Measurements from ENCODE around the gene EEF2. TPM values are rescaled to one million over a fixed set of nuclear protein-coding genes. Genes with fewer than 3 reads are reported as not detected.

Gene EEF2
- polyA plus RNA-seq, 1 donor = 1,852 TPM

DNA sequence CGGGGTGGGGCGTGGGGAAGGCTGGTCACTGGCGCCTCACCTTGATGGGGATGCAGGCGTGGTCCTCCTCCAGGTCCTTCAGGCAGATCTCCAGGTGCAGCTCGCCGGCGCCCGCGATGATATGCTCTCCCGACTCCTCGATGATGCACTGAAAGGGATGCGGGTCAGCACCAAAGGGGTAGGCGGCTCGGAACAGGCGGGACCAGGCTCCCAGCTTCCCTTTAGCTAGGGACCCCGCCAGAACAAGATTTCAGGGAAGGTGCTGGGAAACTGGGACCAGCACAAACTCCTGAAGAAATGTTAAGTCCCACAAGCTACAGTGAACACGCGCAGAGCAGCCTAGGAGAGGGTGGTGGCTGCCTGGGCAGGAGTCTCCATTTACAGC, 6.0 kb downstream of the EEF2 start:
- peaks cover 90% of the 10 kb centered on the region for H3K36me3 ChIP-seq (ENCODE audit: control insufficient read depth, insufficient read depth, low read length)
- H3K4me1 ChIP-seq (ENCODE audit: control insufficient read depth, insufficient read depth, low read length) = peaks cover 11% of the 10 kb centered on the region
- no peaks in the 10 kb centered on the region for H3K27me3 ChIP-seq (ENCODE audit: control insufficient read depth, insufficient read depth, low read length)
- no peak for DNase-seq
- no peak overlapping the region for H3K4me3 ChIP-seq (ENCODE audit: low read length)
- WGBS (ENCODE audit: insufficient coverage, low lambda C conversion rate) = no CpG with 5 or more reads among the region's 18 CpGs
- peaks cover 32% of the 10 kb centered on the region for H3K9me3 ChIP-seq (ENCODE audit: control insufficient read depth, low read depth, low read length)
- no peak overlapping the region for H3K27ac ChIP-seq (ENCODE audit: low read length)

GRCh38 chr19:3978145-3978544, 7.1 kb downstream of the EEF2 start:
- no peak overlapping the region for H3K4me3 ChIP-seq (ENCODE audit: low read length)
- no peaks in the 10 kb centered on the region for H3K27me3 ChIP-seq (ENCODE audit: control insufficient read depth, insufficient read depth, low read length)
- H3K27ac ChIP-seq (ENCODE audit: low read length) = no peak overlapping the region
- H3K36me3 ChIP-seq (ENCODE audit: control insufficient read depth, insufficient read depth, low read length) = peaks cover 79% of the 10 kb centered on the region
- DNase-seq = no peak
- H3K4me1 ChIP-seq (ENCODE audit: control insufficient read depth, insufficient read depth, low read length) = peaks cover 2% of the 10 kb centered on the region
- WGBS (ENCODE audit: insufficient coverage, low lambda C conversion rate) = no CpG with 5 or more reads among the region's 19 CpGs
- H3K9me3 ChIP-seq (ENCODE audit: control insufficient read depth, low read depth, low read length) = peaks cover 32% of the 10 kb centered on the region

DNA sequence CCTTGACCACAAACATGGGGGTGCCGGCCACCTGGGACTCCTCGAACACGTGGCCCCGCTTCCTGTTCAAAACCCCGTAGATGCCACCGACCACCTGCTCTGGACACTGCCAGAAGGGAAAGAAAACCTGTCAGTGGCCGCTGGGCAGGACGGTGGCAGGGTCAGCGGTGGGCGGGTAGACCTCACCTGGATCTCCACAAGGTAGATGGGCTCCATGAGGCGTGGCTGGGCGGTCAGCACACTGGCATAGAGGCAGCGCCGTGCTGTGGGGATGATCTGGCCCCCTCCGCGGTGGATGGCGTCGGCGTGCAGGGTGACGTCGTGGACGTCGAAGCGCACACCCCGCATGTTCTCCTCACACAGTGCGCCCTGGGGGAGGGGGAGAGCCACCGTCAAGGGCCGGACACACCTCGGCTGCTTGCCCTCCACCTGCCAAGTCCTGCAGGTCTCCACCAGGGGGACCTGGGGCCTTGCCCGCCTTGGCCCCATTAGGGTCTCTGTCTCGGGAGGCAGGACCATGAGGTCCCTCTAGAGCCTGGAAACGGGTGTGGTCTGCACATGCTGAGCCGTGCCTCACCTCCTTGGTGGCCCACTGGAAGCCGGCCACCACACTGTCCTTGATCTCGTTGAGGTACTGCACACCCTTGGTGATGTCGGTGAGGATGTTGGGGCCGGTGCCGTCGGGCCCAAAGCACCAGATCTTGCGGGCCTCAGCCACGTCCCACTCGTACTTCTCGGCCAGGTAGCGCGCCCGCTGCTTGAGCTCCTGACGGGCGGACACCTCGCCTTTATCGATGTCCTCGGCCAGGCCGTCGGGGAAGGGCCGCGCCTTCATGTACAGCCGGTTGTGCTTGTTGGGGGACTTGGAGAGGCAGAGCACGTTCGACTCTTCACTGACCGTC, 7.8 kb downstream of the EEF2 start:
- Histone ChIP-seq H3K27me3 (ENCODE audit: control insufficient read depth, insufficient read depth, low read length) (no peaks in the 10 kb centered on the region), H3K27ac (ENCODE audit: low read length) (no peak overlapping the region), H3K4me3 (ENCODE audit: low read length) (no peak overlapping the region), H3K9me3 (ENCODE audit: control insufficient read depth, low read depth, low read length) (peaks cover 26% of the 10 kb centered on the region), H3K4me1 (ENCODE audit: control insufficient read depth, insufficient read depth, low read length) (no peaks in the 10 kb centered on the region), H3K36me3 (ENCODE audit: control insufficient read depth, insufficient read depth, low read length) (peaks cover 72% of the 10 kb centered on the region)
- no CpG with 5 or more reads among the region's 59 CpGs for WGBS (ENCODE audit: insufficient coverage, low lambda C conversion rate)
- DNase-seq = no peak

DNA sequence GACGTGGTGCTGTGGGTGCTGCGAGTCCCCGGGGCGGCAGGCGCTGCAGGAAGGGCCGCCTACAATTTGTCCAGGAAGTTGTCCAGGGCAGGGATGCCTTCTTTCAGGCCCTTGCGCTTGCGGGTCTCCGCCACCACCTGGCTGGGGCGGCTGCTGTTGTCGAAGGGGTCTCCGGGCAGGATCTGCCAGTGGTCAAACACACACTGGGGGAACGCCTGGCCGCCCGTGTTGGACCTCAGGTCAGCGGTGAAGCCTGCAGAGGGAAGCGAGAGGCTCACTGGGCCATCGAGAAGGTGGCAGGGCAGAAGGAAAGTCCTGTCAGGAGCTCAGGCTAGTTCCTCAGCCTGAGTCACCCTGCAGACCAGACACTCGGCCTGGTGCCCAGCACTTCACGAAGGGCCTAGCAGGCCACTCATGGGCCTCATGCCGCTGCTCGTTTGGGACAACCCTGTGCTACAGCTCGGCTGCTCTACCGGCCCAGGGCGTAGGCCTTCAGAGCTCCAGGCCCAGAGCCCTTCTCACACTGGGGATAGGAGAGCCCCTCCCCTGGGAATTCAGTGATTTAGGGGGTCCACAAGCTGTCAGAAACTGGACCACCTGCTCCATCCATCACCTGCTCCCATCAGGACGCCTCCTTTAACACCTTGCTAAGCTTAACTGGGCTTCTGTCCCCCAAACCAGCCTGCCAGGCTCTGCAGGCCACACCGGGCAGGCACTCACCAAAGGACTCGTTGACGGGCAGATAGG, 8.6 kb downstream of the EEF2 start:
- Histone ChIP-seq H3K27ac (ENCODE audit: low read length) (no peak overlapping the region), H3K4me1 (ENCODE audit: control insufficient read depth, insufficient read depth, low read length) (no peaks in the 10 kb centered on the region), H3K36me3 (ENCODE audit: control insufficient read depth, insufficient read depth, low read length) (peaks cover 64% of the 10 kb centered on the region), H3K27me3 (ENCODE audit: control insufficient read depth, insufficient read depth, low read length) (no peaks in the 10 kb centered on the region), H3K4me3 (ENCODE audit: low read length) (no peak overlapping the region), H3K9me3 (ENCODE audit: control insufficient read depth, low read depth, low read length) (peaks cover 26% of the 10 kb centered on the region)
- DNase-seq = no peak
- no CpG with 5 or more reads among the region's 29 CpGs for WGBS (ENCODE audit: insufficient coverage, low lambda C conversion rate)

DNA sequence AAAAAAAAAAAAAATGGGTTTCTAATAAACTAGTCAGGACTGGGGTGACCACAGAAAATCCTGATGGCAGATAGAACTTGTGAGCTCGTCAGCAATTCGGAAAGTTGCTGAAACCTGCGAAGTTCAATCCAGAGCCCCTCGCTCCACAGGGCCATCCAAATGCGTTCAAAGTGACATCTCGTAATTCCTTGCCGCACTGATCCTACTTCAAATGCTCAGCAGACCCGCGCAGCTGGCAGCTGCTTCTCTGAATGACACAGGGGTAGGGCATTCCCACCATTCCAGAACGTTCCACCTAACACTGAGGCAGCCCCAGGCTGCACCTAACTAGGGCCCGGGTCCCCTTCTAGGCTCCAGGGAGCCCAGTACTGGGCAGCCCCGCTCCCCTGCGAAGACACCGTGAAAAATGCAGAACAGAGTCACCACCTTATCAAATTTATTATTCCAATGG, 9.6 kb downstream of the EEF2 start:
- Histone ChIP-seq H3K9me3 (ENCODE audit: control insufficient read depth, low read depth, low read length) (peaks cover 21% of the 10 kb centered on the region), H3K36me3 (ENCODE audit: control insufficient read depth, insufficient read depth, low read length) (peaks cover 54% of the 10 kb centered on the region), H3K27me3 (ENCODE audit: control insufficient read depth, insufficient read depth, low read length) (no peaks in the 10 kb centered on the region), H3K4me3 (ENCODE audit: low read length) (no peak overlapping the region), H3K4me1 (ENCODE audit: control insufficient read depth, insufficient read depth, low read length) (peaks cover 2% of the 10 kb centered on the region), H3K27ac (ENCODE audit: low read length) (no peak overlapping the region)
- DNase-seq = no peak
- no CpG with 5 or more reads among the region's 14 CpGs for WGBS (ENCODE audit: insufficient coverage, low lambda C conversion rate)

DNA sequence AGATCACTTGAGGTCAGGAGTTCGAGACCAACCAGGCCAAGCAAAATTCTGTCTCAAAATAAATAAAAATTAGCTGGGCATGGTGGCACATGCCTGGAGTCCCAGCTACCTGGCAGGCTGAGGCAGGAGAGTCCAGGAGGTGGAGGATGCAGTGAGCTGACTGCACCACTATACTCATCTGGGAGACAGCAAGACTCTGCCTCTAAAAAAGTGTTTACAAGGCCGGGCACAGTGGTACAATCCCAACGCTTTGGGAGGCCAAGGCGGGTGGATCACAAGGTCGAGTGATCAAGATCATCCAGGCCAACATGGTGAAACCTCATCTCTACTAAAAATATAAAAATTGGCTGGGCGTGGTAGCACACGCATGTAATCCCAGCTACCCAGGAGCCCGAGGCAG, 10.1 kb downstream of the EEF2 start:
- Histone ChIP-seq H3K4me1 (ENCODE audit: control insufficient read depth, insufficient read depth, low read length) (peaks cover 2% of the 10 kb centered on the region), H3K4me3 (ENCODE audit: low read length) (no peak overlapping the region), H3K27ac (ENCODE audit: low read length) (no peak overlapping the region), H3K9me3 (ENCODE audit: control insufficient read depth, low read depth, low read length) (peaks cover 18% of the 10 kb centered on the region), H3K27me3 (ENCODE audit: control insufficient read depth, insufficient read depth, low read length) (no peaks in the 10 kb centered on the region), H3K36me3 (ENCODE audit: control insufficient read depth, insufficient read depth, low read length) (peaks cover 49% of the 10 kb centered on the region)
- DNase-seq = no peak
- 100% methylated on average over 1 of the region's 8 CpGs for WGBS (ENCODE audit: insufficient coverage, low lambda C conversion rate)

DNA sequence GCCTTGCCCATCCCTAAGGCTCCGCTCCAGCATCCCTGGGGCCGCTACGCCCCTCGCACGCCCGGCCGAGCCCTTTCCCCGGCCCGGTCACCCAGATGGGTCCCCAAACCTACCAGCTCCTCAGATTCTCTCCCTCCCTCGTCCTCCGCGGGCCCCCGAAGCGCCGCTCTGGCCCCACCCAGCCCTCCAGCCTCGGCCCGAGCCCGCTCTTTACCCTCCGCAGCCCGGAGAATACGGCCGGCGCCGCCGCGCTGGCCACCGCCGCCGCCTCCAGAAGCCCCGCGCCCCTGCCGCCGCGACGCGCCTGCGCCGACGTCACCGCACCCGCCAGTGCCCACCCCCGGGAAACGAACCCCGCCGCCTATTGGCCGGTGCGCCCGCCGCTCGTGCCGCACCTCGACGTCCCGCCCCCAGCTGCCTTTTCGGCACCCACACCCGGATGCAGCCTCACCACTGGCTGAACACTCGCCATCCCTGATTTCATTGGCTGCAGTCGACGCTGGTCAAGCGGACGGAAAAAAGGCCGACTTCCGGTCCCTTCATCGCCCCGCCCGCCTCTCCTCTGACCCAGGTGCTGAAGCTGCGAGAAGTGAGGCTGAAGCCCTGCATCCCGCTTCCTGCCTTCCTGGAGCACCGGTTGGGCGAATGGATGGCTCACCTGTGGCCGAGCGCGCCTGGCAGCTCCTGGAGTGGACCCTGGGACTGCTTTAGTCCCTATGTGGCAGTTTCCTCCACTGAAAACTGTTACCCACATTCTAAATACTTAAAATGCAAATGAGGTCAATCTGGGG, 14.3 kb downstream of the EEF2 start, which contains the start of gene DAPK3:
Gene DAPK3 (minus strand): TSS at position 292 of the 791 bp plus-strand sequence. CDS start 1,364 bp downstream, outside the sequence.
- Histone ChIP-seq H3K4me3 (ENCODE audit: low read length) (peak within 1 kb of the TSS; percentile 100), H3K36me3 (ENCODE audit: control insufficient read depth, insufficient read depth, low read length) (peaks cover 36% of the 10 kb centered on the region), H3K27me3 (ENCODE audit: control insufficient read depth, insufficient read depth, low read length) (no peaks in the 10 kb centered on the region), H3K27ac (ENCODE audit: low read length) (peak within 1 kb of the TSS; percentile 93), H3K9me3 (ENCODE audit: control insufficient read depth, low read depth, low read length) (no peaks in the 10 kb centered on the region), H3K4me1 (ENCODE audit: control insufficient read depth, insufficient read depth, low read length) (peaks cover 35% of the 10 kb centered on the region)
- no CpG with 5 or more reads among the region's 73 CpGs for WGBS (ENCODE audit: insufficient coverage, low lambda C conversion rate)
- DNase-seq = peak; percentile 97 to 99

- Histone ChIP-seq H3K36me3 (ENCODE audit: control insufficient read depth, insufficient read depth, low read length) (peaks cover 35% of the 10 kb centered on the region), H3K4me3 (ENCODE audit: low read length) (peak overlapping the region; percentile 100), H3K9me3 (ENCODE audit: control insufficient read depth, low read depth, low read length) (no peaks in the 10 kb centered on the region), H3K27ac (ENCODE audit: low read length) (peak overlapping the region; percentile 93), H3K27me3 (ENCODE audit: control insufficient read depth, insufficient read depth, low read length) (no peaks in the 10 kb centered on the region), H3K4me1 (ENCODE audit: control insufficient read depth, insufficient read depth, low read length) (peaks cover 39% of the 10 kb centered on the region)
- no peak for DNase-seq
- WGBS (ENCODE audit: insufficient coverage, low lambda C conversion rate) = 10% methylated on average over 2 of the region's 22 CpGs
These were observed 14.9 kb downstream of the EEF2 start for GRCh38 chr19:3970313-3970807.

DNA sequence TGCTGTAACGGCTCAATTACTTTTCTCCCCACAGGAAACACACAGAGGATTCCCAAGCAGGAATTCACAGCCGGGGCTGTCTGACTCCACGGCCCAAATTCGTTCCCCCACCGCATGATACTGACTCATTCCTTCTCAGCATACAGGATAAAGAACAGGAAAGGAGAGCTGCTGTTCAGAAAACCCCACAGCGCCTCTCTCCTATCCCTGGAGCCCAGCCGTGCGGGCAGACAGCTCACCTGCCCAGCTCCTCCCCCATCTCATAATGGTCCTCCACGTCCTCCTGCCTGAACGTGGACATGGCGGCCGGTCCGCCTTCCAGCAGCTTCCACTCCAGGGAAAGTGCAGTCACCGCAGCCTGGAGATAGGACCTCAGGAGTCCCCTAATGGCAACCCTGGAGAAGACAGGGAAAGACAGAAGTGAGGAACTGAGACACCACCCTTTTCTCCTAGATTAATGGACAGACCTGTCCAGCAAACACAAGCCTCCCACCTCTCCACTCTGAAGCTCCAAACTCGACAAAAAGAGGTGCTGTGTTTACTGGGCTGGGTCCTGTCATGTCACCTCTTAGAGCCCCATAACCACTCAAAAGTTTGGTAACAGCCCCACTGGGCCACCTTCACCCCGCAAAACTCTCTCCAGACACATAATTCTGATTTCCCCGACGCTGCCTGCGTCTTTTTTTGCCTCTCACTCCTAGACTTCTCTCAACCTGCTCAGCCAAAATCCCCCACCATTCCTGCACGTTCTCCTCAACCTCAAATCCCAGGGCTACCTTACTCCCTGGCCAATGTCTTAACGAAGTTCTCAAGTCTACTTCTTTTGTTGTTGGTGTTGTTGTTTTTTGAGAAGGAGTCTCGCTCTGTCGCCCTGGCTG, 15.6 kb downstream of the EEF2 start:
- peak overlapping the region; percentile 93 for H3K27ac ChIP-seq (ENCODE audit: low read length)
- H3K4me3 ChIP-seq (ENCODE audit: low read length) = peak overlapping the region; percentile 100
- 16% methylated on average over 4 of the region's 23 CpGs for WGBS (ENCODE audit: insufficient coverage, low lambda C conversion rate)
- peaks cover 36% of the 10 kb centered on the region for H3K36me3 ChIP-seq (ENCODE audit: control insufficient read depth, insufficient read depth, low read length)
- H3K9me3 ChIP-seq (ENCODE audit: control insufficient read depth, low read depth, low read length) = no peaks in the 10 kb centered on the region
- no peaks in the 10 kb centered on the region for H3K27me3 ChIP-seq (ENCODE audit: control insufficient read depth, insufficient read depth, low read length)
- H3K4me1 ChIP-seq (ENCODE audit: control insufficient read depth, insufficient read depth, low read length) = peaks cover 39% of the 10 kb centered on the region
- no peak for DNase-seq

Data from large intestine (tissue), 3 donors.